DMS 273 (cell line): ENCODE measurements around the gene SCGB3A1.

Experiments used
- DNase-seq: peaks from one replicate; lab custom pipeline; 2025; ENCODE audit not compliant: unreplicated experiment; lab: John Stamatoyannopoulos, UW

Gene SCGB3A1

GRCh38 chr5:180625791-180626660, 34.7 kb upstream of the SCGB3A1 start:
- DNase-seq: no peak

- DNase-seq: no peak
Measured at GRCh38 chr5:180625125-180625790, 34.0 kb upstream of the SCGB3A1 start.

GRCh38 chr5:180624587-180624986, 33.3 kb upstream of the SCGB3A1 start:
- DNase-seq: peak; percentile 29

DNA sequence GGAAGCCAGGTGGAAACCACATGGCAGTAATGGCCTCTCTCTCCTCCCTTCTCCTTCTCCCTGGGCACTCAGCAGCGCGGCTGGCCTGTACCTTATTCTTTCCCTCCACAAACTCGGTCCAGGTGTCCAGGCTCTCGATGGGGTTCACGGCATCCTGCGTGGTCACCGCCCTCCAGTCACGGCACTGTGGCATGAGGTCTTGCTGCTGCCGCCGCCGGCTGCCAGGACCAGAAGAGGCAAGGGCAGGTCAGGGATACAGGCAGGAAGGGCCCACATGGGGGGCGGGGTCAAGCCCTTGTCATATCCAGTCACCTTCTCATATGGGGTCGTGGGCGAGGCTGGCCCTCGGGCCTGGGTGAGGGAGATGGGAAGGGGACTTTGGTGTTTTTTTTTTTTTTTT, 32.5 kb upstream of the SCGB3A1 start:
- DNase-seq: no peak

GRCh38 chr5:180623411-180623834, 32.1 kb upstream of the SCGB3A1 start:
- DNase-seq: no peak

- DNase-seq: no peak
Measured at GRCh38 chr5:180622910-180623309, 31.6 kb upstream of the SCGB3A1 start.

DNA sequence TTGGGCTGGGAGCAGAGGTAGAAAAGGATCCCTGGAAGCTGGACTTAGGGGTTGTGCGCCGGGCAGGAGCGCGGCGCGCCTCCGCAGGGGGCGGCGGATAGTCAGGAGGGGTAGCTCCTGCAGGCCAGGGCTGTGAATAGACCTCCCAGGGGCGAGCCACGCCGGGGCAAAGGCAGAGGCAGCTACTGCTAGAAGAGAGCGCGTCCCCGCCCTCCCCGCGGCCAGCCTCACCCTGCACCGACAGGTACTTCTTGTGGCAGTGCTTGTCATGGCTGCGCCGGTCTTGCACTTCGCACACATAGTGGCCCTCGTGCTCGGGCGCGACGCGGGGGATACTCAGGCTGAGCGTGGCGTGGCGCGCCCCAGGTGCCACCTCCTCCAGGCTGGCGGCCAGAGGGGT, 30.0 kb upstream of the SCGB3A1 start:
- DNase-seq: no peak

DNA sequence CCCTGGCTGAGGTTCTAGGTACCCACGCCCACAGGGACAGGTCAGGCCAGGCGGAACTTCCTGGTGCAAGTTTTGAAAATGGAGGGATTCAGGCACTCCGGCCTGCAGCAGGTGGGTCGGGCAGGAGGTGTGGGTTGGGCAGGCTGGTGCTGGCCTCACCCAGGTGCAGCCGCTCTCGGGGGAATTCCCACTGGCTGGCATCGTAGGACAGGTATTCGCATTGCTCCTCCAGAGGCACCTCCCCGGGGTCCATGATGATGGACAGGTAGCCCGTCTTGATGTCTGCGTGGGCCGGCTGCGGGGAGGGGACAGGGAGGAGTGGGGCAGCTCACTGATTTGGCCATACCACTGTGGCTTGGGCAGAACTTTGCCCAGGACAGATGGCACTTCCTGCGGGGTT, 28.7 kb upstream of the SCGB3A1 start:
- no peak for DNase-seq

- DNase-seq: no peak
Measured at GRCh38 chr5:180619563-180619915, 28.2 kb upstream of the SCGB3A1 start.

- peak; percentile 88 for DNase-seq
Measured at GRCh38 chr5:180618829-180619562, 27.7 kb upstream of the SCGB3A1 start.

- no peak for DNase-seq
Measured at GRCh38 chr5:180618487-180618828, 27.2 kb upstream of the SCGB3A1 start.

- no peak for DNase-seq
Measured at GRCh38 chr5:180613814-180614188, 22.5 kb upstream of the SCGB3A1 start.

DNA sequence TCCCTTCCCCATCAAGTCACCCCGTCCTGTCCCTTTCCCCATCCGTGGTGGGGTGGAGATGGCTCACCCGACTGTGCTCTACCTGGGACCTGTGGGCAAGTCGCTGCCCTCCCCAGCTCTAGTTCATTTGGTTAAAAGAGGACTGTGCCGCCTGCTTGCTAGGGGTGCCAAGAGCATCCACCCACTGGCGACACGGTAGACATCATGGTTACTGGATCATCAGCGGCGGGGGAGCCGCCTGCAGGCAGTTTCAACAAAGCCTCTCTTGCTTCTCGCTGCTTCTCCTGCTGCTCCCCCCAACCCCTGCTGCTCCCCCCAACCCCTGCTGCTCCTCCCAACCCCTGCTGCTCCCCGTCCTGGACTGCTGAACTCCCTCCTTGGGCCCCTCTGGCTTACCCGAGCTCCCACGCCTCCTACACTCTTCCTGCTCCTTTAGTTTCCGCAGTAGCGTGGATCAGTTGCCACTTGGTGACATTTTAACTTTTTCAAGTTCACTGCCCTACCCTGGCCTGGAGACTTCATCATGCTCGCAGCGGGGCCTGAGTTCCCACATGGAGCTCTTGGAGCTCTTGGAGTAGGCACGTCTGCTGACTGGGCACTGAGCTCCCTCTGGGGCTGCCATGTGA, 22.0 kb upstream of the SCGB3A1 start:
- no peak for DNase-seq

DNA sequence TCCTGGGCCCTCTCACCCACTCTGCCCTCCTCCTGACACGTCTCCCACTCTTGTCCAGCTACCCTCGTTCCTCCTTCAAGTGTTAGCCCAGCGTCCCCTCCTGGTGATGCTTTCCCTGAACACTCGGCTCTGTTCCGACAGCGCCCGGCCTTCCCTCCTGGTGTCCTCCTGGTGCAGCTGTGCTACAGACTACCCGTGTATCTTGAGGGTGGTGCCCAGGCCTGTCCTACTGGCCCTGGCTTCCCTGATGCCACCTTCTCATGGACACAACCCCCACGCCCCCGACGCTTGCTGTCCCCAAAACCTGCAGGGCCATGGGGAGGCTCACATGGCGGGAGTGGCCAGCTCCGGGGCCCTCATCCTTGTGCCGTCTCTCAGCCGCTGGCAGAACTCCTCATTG, 21.4 kb upstream of the SCGB3A1 start:
- DNase-seq: no peak

DNA sequence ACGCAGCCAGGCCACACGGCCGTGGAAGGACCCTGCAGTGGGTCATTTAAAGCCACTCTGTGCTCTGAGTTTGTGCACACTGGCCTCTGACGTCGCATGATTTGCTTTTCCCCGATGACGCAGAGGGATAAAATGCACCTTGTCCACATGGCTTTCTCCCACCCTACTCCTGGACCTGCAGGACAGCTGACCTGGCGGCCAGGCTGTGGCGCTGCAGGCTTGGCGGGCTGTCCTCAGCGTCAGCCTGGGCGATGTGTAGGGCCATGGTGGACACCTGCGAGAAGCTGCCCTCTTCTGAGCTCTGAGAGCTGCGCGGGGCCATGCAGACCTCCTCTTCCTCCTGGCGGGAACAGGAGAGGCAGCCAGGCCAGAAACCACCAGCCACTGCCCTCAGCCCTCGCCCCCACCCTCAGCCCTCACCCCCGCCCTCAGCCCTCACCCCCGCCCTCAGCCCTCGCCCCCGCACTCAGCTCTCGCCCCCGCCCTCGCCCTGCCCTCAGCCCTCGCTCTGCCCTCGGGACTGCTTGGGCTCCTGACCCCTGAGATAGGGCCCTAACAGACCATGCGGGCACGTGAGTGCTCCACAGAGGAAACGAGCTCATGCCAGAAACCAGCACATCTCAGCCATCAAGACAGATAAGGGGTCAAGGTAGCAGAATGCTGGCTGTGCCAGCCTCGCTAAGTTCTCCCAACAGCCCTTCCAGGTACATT, 20.0 kb upstream of the SCGB3A1 start:
- no peak for DNase-seq

DNA sequence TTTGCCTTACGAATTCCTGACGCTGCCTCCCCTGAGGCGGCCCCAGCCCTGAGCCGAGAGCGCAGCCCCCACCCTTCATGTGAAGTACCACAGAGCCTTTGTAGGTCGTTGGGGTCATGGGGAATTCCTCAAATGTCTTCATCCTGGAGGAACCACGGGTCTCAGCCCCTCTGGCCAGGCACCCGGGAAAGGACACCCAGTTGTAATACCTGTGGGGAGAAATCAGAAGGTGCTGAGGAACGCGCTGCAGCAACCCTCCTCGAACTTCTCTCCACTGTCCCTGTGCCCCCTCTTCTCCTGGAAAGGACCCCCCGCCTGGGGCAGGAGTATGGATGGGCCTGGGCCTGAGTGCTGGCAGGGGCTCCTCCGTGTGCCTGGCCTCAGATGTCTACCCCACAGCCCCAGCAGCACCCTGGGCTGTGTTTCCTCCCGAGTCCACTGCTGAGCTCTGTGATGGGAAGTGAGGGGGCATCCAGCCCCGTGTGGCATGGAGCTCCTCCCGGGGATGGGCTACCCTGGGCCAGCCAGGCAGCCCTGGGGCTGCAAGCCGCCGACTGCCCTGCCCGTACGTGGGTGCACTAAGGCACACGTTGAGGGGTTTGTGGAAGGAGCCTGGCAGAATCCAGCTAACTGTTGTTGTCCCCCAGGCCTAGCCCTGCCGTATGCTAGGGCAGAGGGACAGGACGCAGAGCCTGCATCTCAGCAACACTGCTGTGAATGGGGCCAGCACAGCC, 18.7 kb upstream of the SCGB3A1 start:
- DNase-seq: no peak

DNA sequence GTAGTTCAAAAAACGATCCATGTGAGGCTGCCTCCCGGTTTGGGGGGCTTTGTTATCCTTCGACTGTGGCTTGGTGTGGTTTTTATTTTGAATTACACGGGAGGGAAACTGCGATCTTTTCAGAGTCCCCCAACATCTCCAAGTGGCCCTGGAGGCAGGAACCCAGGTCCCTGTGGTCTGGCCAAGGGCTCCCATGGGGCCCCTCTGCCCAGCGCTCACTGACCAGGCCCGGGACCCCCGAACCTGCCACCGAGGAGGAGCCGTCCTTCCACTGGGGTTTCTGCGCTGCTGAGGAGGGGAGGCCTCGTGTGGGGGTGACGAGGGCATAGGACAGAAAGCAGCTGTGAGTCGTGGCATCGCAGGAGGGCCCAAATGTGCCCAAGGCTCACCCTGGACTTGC, 18.1 kb upstream of the SCGB3A1 start:
- DNase-seq: no peak

GRCh38 chr5:180608572-180609310, 17.4 kb upstream of the SCGB3A1 start:
- no peak for DNase-seq

GRCh38 chr5:180607861-180608571, 16.7 kb upstream of the SCGB3A1 start:
- no peak for DNase-seq
